ENCODE data around the gene CRACR2A.

CRACR2A gene

GRCh38 chr12:3600951-3601350 is 152.0 kb downstream of the CRACR2A start:
- no peak for DNase-seq (ENCODE audit: low read depth in 2 of 3, low spot score in 2 of 3)

GRCh38 chr12:3600039-3600720 is 152.7 kb downstream of the CRACR2A start:
- DNase-seq (ENCODE audit: low read depth in 2 of 3, low spot score in 2 of 3): no peak

GRCh38 chr12:3598896-3599860 is 153.7 kb downstream of the CRACR2A start:
- no peak for DNase-seq (ENCODE audit: low read depth in 2 of 3, low spot score in 2 of 3)

- DNase-seq (ENCODE audit: low read depth in 2 of 3, low spot score in 2 of 3): no peak
Measured at GRCh38 chr12:3597526-3598210, 155.2 kb downstream of the CRACR2A start.

- DNase-seq (ENCODE audit: low read depth in 2 of 3, low spot score in 2 of 3): no peak
Measured at GRCh38 chr12:3596703-3597415, 156.1 kb downstream of the CRACR2A start.

GRCh38 chr12:3595721-3596120 is 157.2 kb downstream of the CRACR2A start:
- DNase-seq (ENCODE audit: low read depth in 2 of 3, low spot score in 2 of 3): no peak

GRCh38 chr12:3594966-3595365 is 157.9 kb downstream of the CRACR2A start:
- no peak for DNase-seq (ENCODE audit: low read depth in 2 of 3, low spot score in 2 of 3)

- no peak for DNase-seq (ENCODE audit: low read depth in 2 of 3, low spot score in 2 of 3)
Measured at GRCh38 chr12:3593906-3594483, 158.9 kb downstream of the CRACR2A start.

GRCh38 chr12:3592856-3593625 is 159.9 kb downstream of the CRACR2A start:
- DNase-seq (ENCODE audit: low read depth in 2 of 3, low spot score in 2 of 3): no peak

- DNase-seq (ENCODE audit: low read depth in 2 of 3, low spot score in 2 of 3): no peak
Measured at GRCh38 chr12:3589745-3590144, 163.2 kb downstream of the CRACR2A start.

- DNase-seq (ENCODE audit: low read depth in 2 of 3, low spot score in 2 of 3): no peak
Measured at GRCh38 chr12:3587402-3588013, 165.4 kb downstream of the CRACR2A start.

- no peak for DNase-seq (ENCODE audit: low read depth in 2 of 3, low spot score in 2 of 3)
Measured at GRCh38 chr12:3583656-3584334, 169.1 kb downstream of the CRACR2A start.

- no peak for DNase-seq (ENCODE audit: low read depth in 2 of 3, low spot score in 2 of 3)
Measured at GRCh38 chr12:3580094-3580749, 172.7 kb downstream of the CRACR2A start.

- DNase-seq (ENCODE audit: low read depth in 2 of 3, low spot score in 2 of 3): no peak
Measured at GRCh38 chr12:3579446-3580093, 173.3 kb downstream of the CRACR2A start.

- DNase-seq (ENCODE audit: low read depth in 2 of 3, low spot score in 2 of 3): no peak
Measured at GRCh38 chr12:3578557-3578956, 174.4 kb downstream of the CRACR2A start.

- no peak for DNase-seq (ENCODE audit: low read depth in 2 of 3, low spot score in 2 of 3)
Measured at GRCh38 chr12:3576891-3577290, 176.0 kb downstream of the CRACR2A start.

- no peak for DNase-seq (ENCODE audit: low read depth in 2 of 3, low spot score in 2 of 3)
Measured at GRCh38 chr12:3574986-3575385, 177.9 kb downstream of the CRACR2A start.

- no peak for DNase-seq (ENCODE audit: low read depth in 2 of 3, low spot score in 2 of 3)
Measured at GRCh38 chr12:3572560-3572959, 180.3 kb downstream of the CRACR2A start.

Data from activated CD8-positive, alpha-beta memory T cell treated with anti-CD3 and anti-CD28 coated beads for 48 hours (primary cell).